Thoracic aorta (tissue), 2 donors: Measurements from ENCODE around the gene VRTN. TPM values are rescaled to one million over a fixed set of nuclear protein-coding genes. Genes with fewer than 3 reads are reported as not detected.

Source experiments
- ATAC-seq: fragments of 150-250 bp; one replicate; pipeline ENCODE4 v1.8.0; 2017; ENCODE audit warnings: low read depth; ENCODE audit not compliant: insufficient number of reproducible peaks, low FRiP score
- DNase-seq: peaks from one replicate; pipeline ENCODE4 v3.0.0-alpha.2; 2020; ENCODE audit warnings: low spot score
- H3K27ac ChIP-seq, 2 donors: fragments of 200-600 bp; sonication (generic); 1 replicate in 1 of 2; 2 replicates in 1 of 2; pipeline ENCODE4 v1.5.1; 2016; ENCODE audit warnings: mild to moderate bottlenecking in 2 of 2, moderate library complexity in 2 of 2
- H3K27me3 ChIP-seq: fragments of 200-600 bp; sonication (generic); replicated peaks from 2 replicates; pipeline ENCODE4 v1.6.0; 2016; ENCODE audit warnings: mild to moderate bottlenecking; ENCODE audit not compliant: insufficient read depth
- H3K36me3 ChIP-seq: fragments of 200-600 bp; sonication (generic); one replicate; pipeline ENCODE4 v1.5.1; 2016
- H3K4me1 ChIP-seq, 2 donors: fragments of 200-600 bp; sonication (generic); 1 replicate in 1 of 2; 2 replicates in 1 of 2; pipeline versions ENCODE4 v1.5.1 to v1.6.0; 2016; ENCODE audit warnings: low read depth in 2 of 2, mild to moderate bottlenecking in 1 of 2; ENCODE audit not compliant: control insufficient read depth in 1 of 2
- H3K4me3 ChIP-seq: fragments of 200-600 bp; sonication (generic); 2 replicates; pipeline ENCODE4 v1.5.1; 2016; ENCODE audit warnings: mild to moderate bottlenecking
- H3K9me3 ChIP-seq: fragments of 200-600 bp; sonication (generic); 2 replicates; pipeline ENCODE4 v1.5.1; 2016
- CTCF ChIP-seq: fragments of 200-600 bp; sonication (generic); IDR thresholded peaks from one replicate; pipeline ENCODE4 v1.5.1; 2019; ENCODE audit warnings: antibody characterized with exemption
- total RNA-seq, 2 donors: library from RNA; depleted of rRNA; stranded (reverse); fragments of >200 nt; gene quantifications; one replicate each; pipeline versions ENCODE4 v1.1.0 to v1.2.3, GENCODE V29; 2016

Gene VRTN
- total RNA-seq, 2 donors from 2014 or later = not detected

- peaks cover 8 to 16% of the 10 kb centered on the region in 2 donors for H3K4me1 ChIP-seq
- TF ChIP-seq CTCF = no peak
- H3K9me3 ChIP-seq = no peaks in the 10 kb centered on the region
- H3K27ac ChIP-seq = no peak overlapping the region
- peak overlapping the region; percentile 44 for H3K4me3 ChIP-seq
- no peak for ATAC-seq
- no peaks in the 10 kb centered on the region for H3K27me3 ChIP-seq
- no peaks in the 10 kb centered on the region for H3K36me3 ChIP-seq
- no peak for DNase-seq
Measured at GRCh38 chr14:74400919-74401503, 52.7 kb downstream of the VRTN start.

- no peak for TF ChIP-seq CTCF
- Histone ChIP-seq H3K27me3 (no peaks in the 10 kb centered on the region), H3K4me1 (peaks cover 8 to 16% of the 10 kb centered on the region in 2 donors), H3K9me3 (no peaks in the 10 kb centered on the region), H3K27ac (no peak overlapping the region), H3K4me3 (peak overlapping the region; percentile 44), H3K36me3 (no peaks in the 10 kb centered on the region)
- no peak for DNase-seq
- ATAC-seq = no peak
Measured at GRCh38 chr14:74401504-74402241, 53.4 kb downstream of the VRTN start.

- H3K4me3 ChIP-seq = no peak overlapping the region
- no peak for ATAC-seq
Measured at GRCh38 chr14:74402401-74403251, 54.4 kb downstream of the VRTN start.

GRCh38 chr14:74403619-74404417 is 55.5 kb downstream of the VRTN start:
- ATAC-seq = no peak
- no peaks in the 10 kb centered on the region for H3K9me3 ChIP-seq
- DNase-seq = no peak
- H3K27ac ChIP-seq = no peak overlapping the region
- peaks cover 8 to 16% of the 10 kb centered on the region in 2 donors for H3K4me1 ChIP-seq
- no peaks in the 10 kb centered on the region for H3K36me3 ChIP-seq
- H3K27me3 ChIP-seq = no peaks in the 10 kb centered on the region
- TF ChIP-seq CTCF = no peak
- H3K4me3 ChIP-seq = no peak overlapping the region

More at GRCh38 chr14:74402401-74403251, 54.4 kb downstream of the VRTN start:
- Histone ChIP-seq H3K4me1 (peaks cover 8 to 16% of the 10 kb centered on the region in 2 donors), H3K36me3 (no peaks in the 10 kb centered on the region), H3K9me3 (no peaks in the 10 kb centered on the region), H3K27ac (no peak overlapping the region), H3K27me3 (no peaks in the 10 kb centered on the region)
- TF ChIP-seq CTCF = no peak
- no peak for DNase-seq
